KOPT-K1 (cell line): ENCODE data around the gene MEMO1.
"Not testable (repeated sequence)": the region's sequence is repeated elsewhere in the genome, so short reads cannot be mapped to it uniquely, and the experiment has no call there.

Experiments used
- H3K27ac ChIP-seq: fragments of 200-600 bp; sonication (generic); 2 replicates; pipeline ENCODE4 v1.5.1; 2016; ENCODE audit warnings: antibody characterized with exemption, mild to moderate bottlenecking, low read depth, low read length; ENCODE audit not compliant: poor library complexity, severe bottlenecking
- H3K36me3 ChIP-seq: fragments of 200-600 bp; sonication (generic); 2 replicates; pipeline ENCODE4 v1.5.1; 2017; ENCODE audit warnings: antibody characterized with exemption, mild to moderate bottlenecking, low read length, moderate library complexity; ENCODE audit not compliant: insufficient read depth
- H3K9me3 ChIP-seq: fragments of 200-600 bp; sonication (generic); 2 replicates; pipeline ENCODE4 v1.5.1; 2017; ENCODE audit warnings: antibody characterized with exemption, low read length, mild to moderate bottlenecking; ENCODE audit not compliant: insufficient read depth, poor library complexity, severe bottlenecking

The MEMO1 gene

DNA sequence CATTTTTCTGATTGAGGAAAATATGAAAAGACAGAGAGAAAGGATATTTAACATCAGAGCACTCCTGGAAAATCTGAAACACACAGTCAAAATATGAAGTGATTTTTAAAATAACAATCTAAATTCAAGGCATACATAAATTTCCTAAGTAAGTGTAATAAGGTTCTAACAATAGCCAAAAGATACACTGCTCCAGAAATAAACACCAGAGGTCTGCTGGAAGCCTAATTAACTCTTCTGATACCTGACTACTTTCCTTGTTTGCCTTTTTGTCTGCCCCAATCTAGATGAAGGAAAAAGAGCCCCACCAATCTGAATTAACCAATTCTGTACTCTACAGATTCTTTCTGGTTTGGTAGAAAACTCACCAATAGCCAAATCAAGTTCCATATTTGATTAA, 87.1 kb downstream of the MEMO1 start:
- Histone ChIP-seq H3K36me3 (peaks cover 25% of the 10 kb centered on the region; the same call in 1 of the 2 replicates), H3K27ac (no peak overlapping the region), H3K9me3 (no peaks in the 10 kb centered on the region)

DNA sequence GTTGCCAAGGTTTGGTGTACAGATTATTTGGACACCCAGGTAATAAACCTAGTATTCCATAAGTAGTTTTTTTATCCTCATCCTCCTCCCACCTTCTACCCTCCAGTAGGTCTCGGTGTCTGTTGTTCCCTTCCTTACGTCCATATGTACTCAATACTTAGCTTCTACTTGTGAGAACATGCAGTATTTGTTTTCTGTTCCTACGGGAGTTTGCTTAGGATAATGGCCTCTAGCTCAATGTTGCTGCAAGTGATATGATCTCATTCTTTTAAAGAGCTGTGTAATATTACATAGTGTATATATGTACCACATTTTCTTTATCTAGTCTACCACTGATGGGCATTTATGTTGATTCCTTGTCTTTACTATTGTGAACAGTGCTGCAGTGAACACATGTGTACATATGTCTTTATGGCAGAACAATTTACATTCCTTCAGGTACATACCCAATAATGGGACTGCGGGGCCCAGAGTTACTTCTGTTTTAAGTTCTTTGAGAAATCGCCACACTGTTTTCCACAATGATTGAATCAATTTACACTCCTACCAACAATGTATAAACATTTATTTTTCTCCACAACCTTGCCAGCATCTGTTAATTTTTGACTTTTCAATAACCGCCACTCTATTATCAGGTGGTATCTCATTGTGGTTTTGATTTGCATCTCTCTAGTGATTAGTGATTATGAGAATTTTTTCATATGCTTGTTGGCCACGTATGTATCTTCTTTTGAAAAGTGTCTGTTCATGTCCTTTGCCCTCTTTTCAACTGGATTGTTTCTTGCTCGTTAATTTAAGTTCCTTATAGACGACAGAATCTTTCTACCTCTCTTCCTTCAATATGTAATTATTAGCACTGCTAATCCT, 88.0 kb downstream of the MEMO1 start:
- Histone ChIP-seq H3K9me3 (no peaks in the 10 kb centered on the region), H3K27ac (no peak overlapping the region), H3K36me3 (peaks cover 28% of the 10 kb centered on the region)

DNA sequence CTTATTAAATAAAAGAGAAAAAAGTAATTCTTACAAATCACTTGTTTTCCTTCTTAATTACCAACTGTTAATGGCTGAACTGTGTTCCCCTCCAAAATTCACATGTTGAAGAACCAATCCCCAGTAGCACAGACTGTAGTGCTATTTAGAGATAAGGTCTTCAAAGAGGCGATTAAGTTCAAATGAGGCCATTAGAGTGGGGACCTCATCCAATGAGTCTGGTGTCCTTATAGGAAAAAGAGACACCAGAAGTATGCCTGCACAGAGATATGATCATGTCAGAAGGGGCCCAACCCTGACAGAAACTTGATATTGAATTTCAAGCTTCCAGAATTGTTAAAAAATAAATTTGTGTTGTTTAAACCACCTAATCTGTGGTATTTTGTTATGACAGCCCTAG, 89.8 kb downstream of the MEMO1 start:
- no peaks in the 10 kb centered on the region for H3K9me3 ChIP-seq
- peaks cover 26% of the 10 kb centered on the region for H3K36me3 ChIP-seq
- no peak overlapping the region for H3K27ac ChIP-seq

DNA sequence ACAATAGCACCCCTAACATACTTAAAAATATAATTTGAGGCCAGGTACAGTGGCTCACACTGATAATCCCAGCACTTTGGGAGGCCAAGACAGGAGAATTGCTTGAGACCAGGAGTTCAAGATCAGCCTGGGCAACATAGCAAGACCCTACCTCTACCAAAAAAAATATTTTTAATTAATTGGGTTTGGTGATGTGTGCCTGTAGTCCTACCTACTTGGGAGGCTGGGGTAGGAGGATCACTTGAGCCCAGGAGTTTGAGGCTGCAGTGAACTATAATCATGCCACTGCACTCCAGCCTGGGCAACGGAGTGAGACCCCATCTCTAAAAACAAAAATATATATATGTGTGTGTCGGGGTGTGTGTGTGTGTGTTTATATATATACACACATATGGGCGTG, 91.3 kb downstream of the MEMO1 start:
- Histone ChIP-seq H3K9me3 (no peaks in the 10 kb centered on the region), H3K36me3 (peaks cover 26% of the 10 kb centered on the region)

DNA sequence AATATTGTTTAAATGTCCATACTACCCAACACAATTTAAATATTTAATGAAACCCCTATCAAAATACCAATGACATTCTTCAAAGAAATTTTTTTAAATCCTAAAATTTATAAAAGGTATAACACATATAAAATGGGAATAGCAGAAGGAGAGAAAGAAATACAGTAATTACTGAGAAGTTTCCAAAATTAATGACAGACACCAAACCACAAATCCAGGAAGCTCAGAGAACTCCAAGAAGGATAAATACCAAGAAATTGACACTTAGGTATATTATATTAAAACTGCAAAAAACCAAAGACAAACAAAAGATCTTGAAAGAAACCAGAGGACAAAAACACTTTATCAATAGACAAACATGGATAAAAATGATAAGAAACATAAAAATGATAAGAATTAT, 101.1 kb downstream of the MEMO1 start:
- H3K36me3 ChIP-seq = peaks cover 8% of the 10 kb centered on the region
- H3K9me3 ChIP-seq = no peaks in the 10 kb centered on the region
- no peak overlapping the region for H3K27ac ChIP-seq

More for the DNA sequence above, 91.3 kb downstream of the MEMO1 start:
- no peak overlapping the region for H3K27ac ChIP-seq

DNA sequence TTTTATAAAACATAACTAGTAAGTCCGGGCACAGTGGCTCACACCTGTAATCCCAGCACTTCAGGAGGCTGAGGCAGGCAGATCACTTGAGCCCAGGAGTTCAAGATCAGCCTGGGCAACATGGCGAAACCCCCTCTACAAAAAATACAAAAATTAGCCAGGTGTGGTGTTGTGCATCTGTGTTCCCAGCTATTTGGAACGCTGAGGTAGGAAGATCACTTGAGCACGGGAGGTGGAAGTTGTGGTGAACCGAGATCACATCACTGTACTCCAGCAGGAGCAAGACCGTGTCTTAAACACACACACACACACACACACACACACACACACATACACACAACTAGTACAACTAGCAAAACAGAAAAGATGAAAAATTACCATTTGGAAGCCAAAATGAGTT, 103.3 kb downstream of the MEMO1 start:
- peaks cover 18% of the 10 kb centered on the region for H3K36me3 ChIP-seq
- not testable (repeated sequence) for H3K9me3 ChIP-seq, H3K27ac ChIP-seq

DNA sequence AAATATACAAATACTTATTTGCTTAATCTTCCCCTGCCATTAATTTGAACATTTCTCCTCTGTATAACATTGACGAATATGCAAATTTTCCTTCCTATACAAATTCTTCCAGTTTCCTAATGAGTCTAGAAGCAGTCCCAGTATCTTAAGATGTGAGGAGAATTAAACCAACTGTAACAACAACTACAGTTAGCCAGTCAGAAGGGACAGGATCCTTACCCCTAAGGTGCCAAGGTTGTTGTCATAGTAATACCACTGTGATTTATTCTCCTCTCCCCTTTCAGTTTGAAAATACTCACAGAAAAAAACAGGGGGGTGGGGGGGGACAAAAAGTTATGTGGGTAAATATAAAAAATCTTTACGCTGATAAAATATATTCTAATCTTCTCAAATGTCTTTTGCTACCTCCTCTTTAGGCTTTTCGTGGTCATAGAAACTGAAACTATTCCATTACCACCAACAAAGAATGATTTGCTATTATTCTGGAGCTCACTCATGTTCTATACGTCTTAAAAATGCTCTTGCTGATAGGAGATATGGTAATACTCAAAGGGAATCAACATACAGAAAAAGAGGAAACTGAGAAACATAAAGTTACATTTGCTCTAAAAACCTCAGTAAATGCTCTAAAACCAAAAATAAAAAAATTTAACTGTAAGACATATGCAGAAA, 107.6 kb downstream of the MEMO1 start:
- Histone ChIP-seq H3K9me3 (peaks cover 13% of the 10 kb centered on the region), H3K36me3 (peaks cover 45% of the 10 kb centered on the region), H3K27ac (no peak overlapping the region)

DNA sequence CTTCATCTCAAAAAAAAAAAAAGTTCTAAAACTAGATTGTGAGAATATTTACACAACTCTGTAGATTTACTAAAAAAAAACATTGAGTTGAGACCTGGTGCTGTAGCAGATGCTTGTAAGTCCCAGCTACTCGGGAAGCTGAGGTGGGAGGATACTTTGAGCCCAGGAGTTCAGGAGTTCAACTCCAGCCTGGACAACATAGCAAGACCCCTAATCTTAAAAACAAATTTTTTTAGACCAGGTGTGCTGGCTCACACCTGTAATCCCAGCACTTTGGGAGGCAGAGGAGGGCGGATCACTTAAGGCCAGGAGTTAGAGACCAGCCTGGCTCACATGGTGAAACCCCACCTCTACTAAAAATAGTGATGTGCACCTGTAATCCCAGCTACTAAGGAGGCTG, 108.9 kb downstream of the MEMO1 start:
- peaks cover 27% of the 10 kb centered on the region for H3K9me3 ChIP-seq
- no peak overlapping the region for H3K27ac ChIP-seq
- peaks cover 54% of the 10 kb centered on the region for H3K36me3 ChIP-seq

DNA sequence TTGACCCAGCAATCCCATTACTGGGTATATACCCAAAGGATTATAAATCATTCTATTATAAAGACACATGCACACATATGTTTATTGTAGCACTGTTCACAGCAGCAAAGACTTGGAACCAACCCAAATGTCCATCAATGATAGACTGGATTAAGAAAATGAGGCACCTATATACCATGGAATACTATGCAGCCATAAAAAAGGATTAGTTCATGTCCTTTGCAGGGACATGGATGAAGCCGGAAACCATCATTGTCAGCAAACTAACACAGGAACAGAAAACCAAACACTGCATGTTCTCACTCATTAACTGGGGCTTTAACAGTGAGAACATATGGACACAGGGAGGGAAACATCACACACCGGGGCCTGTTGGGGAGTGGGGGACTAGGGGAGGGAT, 110.7 kb downstream of the MEMO1 start:
- Histone ChIP-seq H3K36me3 (peaks cover 54% of the 10 kb centered on the region), H3K9me3 (peaks cover 28% of the 10 kb centered on the region)
- H3K27ac ChIP-seq = not testable (repeated sequence)

DNA sequence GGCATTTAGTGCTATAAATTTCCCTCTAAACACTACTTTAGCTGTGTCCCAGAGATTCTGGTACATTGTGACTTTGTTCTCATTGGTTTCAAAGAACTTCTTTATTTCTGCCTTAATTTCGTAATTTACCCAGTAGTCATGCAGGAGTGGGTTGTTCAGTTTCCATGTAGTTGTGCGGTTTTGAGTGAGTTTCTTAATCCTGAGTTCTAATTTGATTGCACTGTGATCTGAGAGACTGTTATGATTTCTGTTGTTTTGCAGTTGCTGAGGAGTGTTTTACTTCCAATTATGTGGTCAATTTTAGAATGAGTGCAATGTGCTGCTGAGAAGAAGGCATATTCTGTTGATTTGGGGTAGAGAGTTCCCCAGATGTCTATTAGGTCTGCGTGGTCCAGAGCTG, 112.5 kb downstream of the MEMO1 start:
- Histone ChIP-seq H3K36me3 (peaks cover 42% of the 10 kb centered on the region), H3K9me3 (peaks cover 28% of the 10 kb centered on the region)
- not testable (repeated sequence) for H3K27ac ChIP-seq

DNA sequence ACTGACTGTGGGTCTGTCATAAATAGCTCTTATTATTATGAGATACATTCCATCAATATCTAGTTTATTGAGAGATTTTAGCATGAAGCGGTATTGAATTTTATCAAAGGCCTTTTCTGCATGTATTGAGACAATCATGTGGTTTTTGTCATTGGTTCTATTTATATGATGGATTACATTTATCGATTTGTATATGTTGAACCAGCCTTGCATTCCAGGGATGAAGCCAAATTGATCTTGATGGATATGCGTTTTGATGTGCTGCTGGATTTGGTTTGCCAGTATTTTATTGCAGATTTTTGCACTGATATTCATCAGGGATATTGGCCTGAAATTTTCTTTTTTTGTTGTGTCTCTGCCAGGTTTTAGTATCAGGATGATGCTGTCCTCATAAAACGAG, 113.5 kb downstream of the MEMO1 start:
- Histone ChIP-seq H3K36me3 (peaks cover 38% of the 10 kb centered on the region), H3K9me3 (peaks cover 28% of the 10 kb centered on the region)
- H3K27ac ChIP-seq = not testable (repeated sequence)

DNA sequence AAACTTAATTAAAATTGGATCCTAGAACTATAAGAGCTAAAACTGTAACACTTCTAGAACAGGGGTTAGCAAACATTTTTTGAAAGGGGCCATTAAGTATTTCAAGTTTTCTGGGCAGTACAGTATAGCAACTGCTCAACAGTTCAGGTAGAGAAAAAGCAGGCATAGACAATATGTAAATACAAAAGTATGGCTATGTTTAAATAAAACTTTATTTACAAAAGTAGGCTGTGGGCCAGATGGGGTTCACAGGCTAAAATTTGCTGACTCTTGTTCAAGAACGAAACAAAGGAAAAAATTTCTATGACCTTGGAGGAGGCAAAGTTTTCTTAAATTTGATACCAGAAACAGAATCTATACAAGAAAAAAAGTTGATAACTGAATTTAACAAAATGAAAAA, 114.5 kb downstream of the MEMO1 start:
- Histone ChIP-seq H3K36me3 (peaks cover 34% of the 10 kb centered on the region), H3K9me3 (peaks cover 28% of the 10 kb centered on the region), H3K27ac (no peak overlapping the region)

DNA sequence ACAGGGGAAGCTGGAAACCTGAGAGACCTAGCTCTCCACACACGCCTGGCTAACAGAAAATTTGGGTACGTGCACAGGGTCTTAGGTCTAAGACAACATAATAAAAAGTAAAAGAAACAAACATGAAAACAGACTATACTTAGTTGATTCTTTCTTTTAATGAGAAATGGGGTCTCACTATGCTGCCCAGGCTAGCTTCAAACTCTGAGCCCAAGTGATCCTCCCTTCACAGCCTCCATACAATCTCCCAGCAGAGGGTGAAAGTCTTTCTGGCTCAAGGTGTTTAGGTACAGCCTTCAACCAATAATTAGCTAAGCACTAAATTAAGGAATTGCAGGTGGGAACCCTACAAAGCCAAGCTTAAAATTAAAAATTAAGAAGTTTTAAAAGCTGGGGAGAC, 116.2 kb downstream of the MEMO1 start:
- Histone ChIP-seq H3K36me3 (peaks cover 36% of the 10 kb centered on the region), H3K27ac (no peak overlapping the region), H3K9me3 (peaks cover 22% of the 10 kb centered on the region)

DNA sequence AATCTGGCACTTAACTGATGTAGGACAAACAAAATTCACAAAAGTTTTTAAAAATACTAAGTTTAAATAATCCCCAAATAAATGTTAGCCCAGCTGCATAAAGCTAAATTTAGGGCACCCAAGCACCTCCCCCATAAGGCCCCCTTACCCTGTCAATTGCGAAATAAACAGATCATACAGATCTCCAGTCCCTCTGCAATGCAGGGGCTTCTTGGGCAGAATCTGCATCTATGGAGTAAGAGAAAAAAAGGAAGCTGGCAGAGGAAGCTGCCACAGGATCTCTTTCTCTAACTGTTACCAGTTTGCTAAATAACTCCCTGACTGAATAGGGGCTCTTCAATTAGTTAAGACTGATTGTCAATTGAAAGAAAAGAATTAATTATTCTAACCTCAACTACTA, 117.7 kb downstream of the MEMO1 start:
- Histone ChIP-seq H3K36me3 (peaks cover 28% of the 10 kb centered on the region), H3K9me3 (peaks cover 13% of the 10 kb centered on the region), H3K27ac (no peak overlapping the region)

DNA sequence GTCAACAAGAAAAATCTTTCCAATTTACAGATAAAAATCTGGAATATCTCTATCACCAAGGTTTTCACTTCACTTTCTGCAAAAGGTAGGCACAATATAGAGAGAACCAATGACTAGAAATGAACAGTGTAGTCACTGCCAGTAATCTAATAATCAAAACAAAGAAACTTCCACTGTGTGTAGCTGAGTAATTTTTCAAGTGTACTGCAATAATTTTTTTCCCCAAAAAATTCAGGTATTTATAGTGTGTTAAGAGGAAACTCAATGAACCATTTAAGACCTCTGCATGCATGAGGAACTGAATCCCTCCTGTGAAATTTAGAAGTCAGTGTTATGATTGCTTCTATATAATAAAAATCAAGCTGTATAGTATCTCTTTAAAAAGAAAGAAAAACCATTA, 121.8 kb downstream of the MEMO1 start:
- Histone ChIP-seq H3K36me3 (peaks cover 30% of the 10 kb centered on the region), H3K9me3 (no peaks in the 10 kb centered on the region), H3K27ac (no peak overlapping the region)

DNA sequence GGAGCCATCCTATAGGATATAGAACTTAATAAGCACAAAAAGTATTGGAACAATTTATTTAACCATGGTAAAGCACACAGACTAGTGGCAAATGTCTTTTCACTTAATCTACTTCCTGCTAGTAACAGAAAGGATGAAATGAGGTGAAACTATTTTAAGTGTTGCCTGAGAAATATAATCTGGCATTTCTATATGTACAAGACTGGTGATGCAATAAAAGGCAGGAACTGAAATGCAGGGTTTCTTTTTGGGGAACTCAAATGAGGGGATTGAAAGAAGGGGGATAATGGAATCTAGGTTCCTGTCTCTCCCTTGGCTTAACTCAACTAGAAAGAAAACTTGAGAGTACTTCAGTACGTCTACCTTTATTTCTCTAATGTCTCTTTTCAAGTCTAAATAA, 122.3 kb downstream of the MEMO1 start:
- Histone ChIP-seq H3K36me3 (peaks cover 30% of the 10 kb centered on the region), H3K27ac (no peak overlapping the region), H3K9me3 (no peaks in the 10 kb centered on the region)
